Gastrocnemius medialis (tissue), 4 donors: ENCODE measurements around the gene UGT1A5. TPM values are rescaled to one million over a fixed set of nuclear protein-coding genes. Genes with fewer than 3 reads are reported as not detected.
"Not testable (repeated sequence)": the region's sequence is repeated elsewhere in the genome, so short reads cannot be mapped to it uniquely, and the experiment has no call there.

Experiments used
- ATAC-seq, 2 donors: fragments of 150-250 bp; one replicate each; pipeline ENCODE4 v1.9.1; 2016
- DNase-seq, 2 donors: peaks; one replicate each; pipeline ENCODE4 v3.0.0-alpha.2; 2019
- H3K27ac ChIP-seq, 4 donors: fragments of 200-600 bp; sonication (generic); 1 replicate in 1 of 4; 2 replicates in 3 of 4; pipeline ENCODE4 v1.5.1; 2016 to 2018; ENCODE audit warnings: mild to moderate bottlenecking in 2 of 4, moderate library complexity in 1 of 4
- H3K27me3 ChIP-seq, 3 donors: fragments of 200-600 bp; sonication (generic) in 2 of 3; 1 replicate in 1 of 3; 2 replicates in 2 of 3; pipeline versions ENCODE4 v1.5.1 to v1.6.0; 2016 to 2019; ENCODE audit warnings: mild to moderate bottlenecking in 1 of 3, moderate library complexity in 1 of 3
- H3K36me3 ChIP-seq, 2 donors: fragments of 200-600 bp; sonication (generic) in 1 of 2; one replicate each; pipeline ENCODE4 v1.5.1; 2017 to 2018
- H3K4me1 ChIP-seq, 2 donors: fragments of 200-600 bp; sonication (generic) in 1 of 2; one replicate each; pipeline ENCODE4 v1.5.1; 2016 to 2017; ENCODE audit warnings: mild to moderate bottlenecking in 2 of 2
- H3K4me3 ChIP-seq, 4 donors: fragments of 200-600 bp; sonication (generic) in 3 of 4; 1 replicate in 1 of 4; 2 replicates in 3 of 4; pipeline ENCODE4 v1.5.1; 2016 to 2019; ENCODE audit warnings: mild to moderate bottlenecking in 2 of 4
- H3K9me3 ChIP-seq, 3 donors: fragments of 200-600 bp; sonication (generic) in 2 of 3; 1 replicate in 1 of 3; 2 replicates in 2 of 3; pipeline ENCODE4 v1.5.1; 2016 to 2019
- POLR2A ChIP-seq, 2 donors: fragments of 450-650 bp; IDR thresholded peaks; one replicate each; pipeline ENCODE4 v1.6.1; 2017; ENCODE audit warnings: antibody characterized with exemption in 2 of 2, mild to moderate bottlenecking in 2 of 2, moderate library complexity in 2 of 2
- in situ Hi-C, 4 donors: fragments of 200-750 bp; cut with MboI; loops; one replicate each; pipeline versions ENCODE4 v1.15.0 to v1.8.0; 2017; ENCODE audit warnings: low sequenced_read_pairs in 4 of 4
- intact Hi-C: fragments of 100-400 bp; cut with DNase I; formaldehyde crosslinking; loops from one replicate; pipeline ENCODE4 v1.15.1; 2023; ENCODE audit warnings: low total_unique reads
- total RNA-seq, 4 donors: library from RNA; depleted of rRNA; stranded (reverse); fragments of >200 nt; gene quantifications; one replicate each; pipeline versions ENCODE4 v1.1.0 to v1.2.3, GENCODE V29; 2016
- TF ChIP-seq, protein P1 (sequence below), 5 experiments: fragments of 450-650 bp in 3 of 5; fragments of 200-600 bp in 2 of 5; sonication (generic) in 2 of 5; IDR thresholded peaks in 4 of 5; conservative IDR thresholded peaks in 1 of 5; 1 replicate in 4 of 5; 2 replicates in 1 of 5; pipeline ENCODE4 v1.5.1; 2016 to 2019; ENCODE audit warnings: antibody characterized with exemption in 5 of 5, mild to moderate bottlenecking in 3 of 5, moderate library complexity in 3 of 5

The UGT1A5 gene
- total RNA-seq, 4 donors from 2014 or later, result not detected

- in situ Hi-C loops (no loop called here), intact Hi-C loops (no loop called here)
- DNase-seq (no peak), ATAC-seq (no peak)
- H3K9me3 ChIP-seq, result no peaks in the 10 kb centered on the region
- no peaks in the 10 kb centered on the region for H3K4me1 ChIP-seq
- H3K36me3 ChIP-seq, result no peaks in the 10 kb centered on the region
- no peaks in the 10 kb centered on the region for H3K27me3 ChIP-seq
- TF ChIP-seq, protein P1, sequence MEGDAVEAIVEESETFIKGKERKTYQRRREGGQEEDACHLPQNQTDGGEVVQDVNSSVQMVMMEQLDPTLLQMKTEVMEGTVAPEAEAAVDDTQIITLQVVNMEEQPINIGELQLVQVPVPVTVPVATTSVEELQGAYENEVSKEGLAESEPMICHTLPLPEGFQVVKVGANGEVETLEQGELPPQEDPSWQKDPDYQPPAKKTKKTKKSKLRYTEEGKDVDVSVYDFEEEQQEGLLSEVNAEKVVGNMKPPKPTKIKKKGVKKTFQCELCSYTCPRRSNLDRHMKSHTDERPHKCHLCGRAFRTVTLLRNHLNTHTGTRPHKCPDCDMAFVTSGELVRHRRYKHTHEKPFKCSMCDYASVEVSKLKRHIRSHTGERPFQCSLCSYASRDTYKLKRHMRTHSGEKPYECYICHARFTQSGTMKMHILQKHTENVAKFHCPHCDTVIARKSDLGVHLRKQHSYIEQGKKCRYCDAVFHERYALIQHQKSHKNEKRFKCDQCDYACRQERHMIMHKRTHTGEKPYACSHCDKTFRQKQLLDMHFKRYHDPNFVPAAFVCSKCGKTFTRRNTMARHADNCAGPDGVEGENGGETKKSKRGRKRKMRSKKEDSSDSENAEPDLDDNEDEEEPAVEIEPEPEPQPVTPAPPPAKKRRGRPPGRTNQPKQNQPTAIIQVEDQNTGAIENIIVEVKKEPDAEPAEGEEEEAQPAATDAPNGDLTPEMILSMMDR (IDR thresholded peaks at IDR 0.05 in 4 of 5, conservative IDR thresholded peaks at IDR 0.05 in 1 of 5), result no peak
- H3K27ac ChIP-seq, result no peak overlapping the region
- no peak overlapping the region for H3K4me3 ChIP-seq
Measured at GRCh38 chr2:233713262-233713615, 532 bp downstream of the UGT1A5 start.

GRCh38 chr2:233714121-233714520 is 1.4 kb downstream of the UGT1A5 start:
- no peak for ATAC-seq
- in situ Hi-C loops, result no loop called here

DNA sequence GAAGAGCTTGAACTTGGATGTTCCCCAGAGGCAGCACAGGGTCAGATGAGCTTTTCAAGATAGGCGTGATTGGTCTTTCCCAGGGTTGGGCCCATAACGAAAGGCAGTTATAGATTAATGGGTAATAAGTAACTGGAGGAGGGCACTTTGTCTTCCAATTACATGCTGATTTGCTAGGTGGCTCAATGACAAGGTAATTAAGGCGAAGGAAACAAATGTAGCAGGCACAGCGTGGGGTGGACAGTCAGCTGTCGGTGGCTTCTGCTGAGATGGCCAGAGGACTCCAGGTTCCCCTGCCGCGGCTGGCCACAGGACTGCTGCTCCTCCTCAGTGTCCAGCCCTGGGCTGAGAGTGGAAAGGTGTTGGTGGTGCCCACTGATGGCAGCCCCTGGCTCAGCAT is 5.8 kb downstream of the UGT1A5 start, which contains the start of gene UGT1A4:
Gene UGT1A4, plus strand, starts transcription at position 185 of the 400 bp plus-strand sequence. Its CDS starts 85 bp downstream, at position 270.
- ATAC-seq (no peak), DNase-seq (no peak)
- Histone ChIP-seq H3K9me3 (no peaks in the 10 kb centered on the region), H3K27ac (no peak within 1 kb of the TSS), H3K4me3 (no peak within 1 kb of the TSS), H3K27me3 (no peaks in the 10 kb centered on the region), H3K4me1 (no peaks in the 10 kb centered on the region), H3K36me3 (no peaks in the 10 kb centered on the region)
- in situ Hi-C loops, result no loop called here
- intact Hi-C loops, result no loop called here
- TF ChIP-seq, protein P1 (IDR thresholded peaks at IDR 0.05 in 4 of 5, conservative IDR thresholded peaks at IDR 0.05 in 1 of 5), result no peak
- TF ChIP-seq POLR2A (IDR thresholded peaks at IDR 0.05), result no peak

More at GRCh38 chr2:233714121-233714520, 1.4 kb downstream of the UGT1A5 start:
- intact Hi-C loops, result no loop called here
- no peak for DNase-seq
- Histone ChIP-seq H3K4me3 (no peak overlapping the region), H3K36me3 (no peaks in the 10 kb centered on the region), H3K27me3 (no peaks in the 10 kb centered on the region), H3K27ac (no peak overlapping the region), H3K4me1 (no peaks in the 10 kb centered on the region), H3K9me3 (no peaks in the 10 kb centered on the region)
- no peak for TF ChIP-seq POLR2A (IDR thresholded peaks at IDR 0.05)
- TF ChIP-seq, protein P1 (IDR thresholded peaks at IDR 0.05 in 4 of 5, conservative IDR thresholded peaks at IDR 0.05 in 1 of 5), result no peak

DNA sequence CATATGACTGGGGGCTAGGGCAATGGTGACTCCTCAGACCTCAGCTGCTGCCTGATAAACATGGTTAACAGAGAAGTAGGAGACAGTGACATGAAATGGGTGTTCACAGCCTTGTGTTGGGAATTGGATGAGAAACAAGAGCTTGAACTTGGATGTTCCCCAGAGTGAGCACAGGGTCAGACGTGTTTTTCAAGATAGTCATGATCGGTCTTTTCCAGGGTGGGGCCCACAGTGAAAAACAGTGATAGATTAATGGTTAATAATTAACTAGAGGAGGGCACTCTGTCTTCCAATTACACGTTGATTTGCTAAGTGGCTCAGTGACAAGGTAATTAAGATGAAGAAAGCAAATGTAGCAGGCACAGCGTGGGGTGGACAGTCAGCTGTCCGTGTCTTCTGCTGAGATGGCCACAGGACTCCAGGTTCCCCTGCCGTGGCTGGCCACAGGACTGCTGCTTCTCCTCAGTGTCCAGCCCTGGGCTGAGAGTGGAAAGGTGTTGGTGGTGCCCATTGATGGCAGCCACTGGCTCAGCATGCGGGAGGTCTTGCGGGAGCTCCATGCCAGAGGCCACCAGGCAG is 16.1 kb downstream of the UGT1A5 start, which contains the start of gene UGT1A3:
Gene UGT1A3, plus strand, starts transcription at position 320 of the 579 bp plus-strand sequence. Its CDS starts 85 bp downstream, at position 405.
- DNase-seq, result no peak
- in situ Hi-C loops (no loop called here), intact Hi-C loops (no loop called here)
- no peak within 1 kb of the TSS for H3K4me3 ChIP-seq
- ATAC-seq, result no peak
- no peak within 1 kb of the TSS for H3K27ac ChIP-seq
- no peaks in the 10 kb centered on the region for H3K36me3 ChIP-seq
- no peaks in the 10 kb centered on the region for H3K27me3 ChIP-seq
- TF ChIP-seq, protein P1 (IDR thresholded peaks at IDR 0.05 in 4 of 5, conservative IDR thresholded peaks at IDR 0.05 in 1 of 5), result no peak
- TF ChIP-seq POLR2A (IDR thresholded peaks at IDR 0.05), result no peak
- no peaks in the 10 kb centered on the region for H3K4me1 ChIP-seq
- H3K9me3 ChIP-seq, result no peaks in the 10 kb centered on the region

- DNase-seq, intact Hi-C loops: not testable (repeated sequence)
Measured at GRCh38 chr2:233736868-233737653, 24.4 kb downstream of the UGT1A5 start.

More at GRCh38 chr2:233736868-233737653, 24.4 kb downstream of the UGT1A5 start:
- H3K27me3 ChIP-seq, H3K4me1 ChIP-seq, ATAC-seq, H3K9me3 ChIP-seq, H3K27ac ChIP-seq, H3K36me3 ChIP-seq, in situ Hi-C loops, H3K4me3 ChIP-seq: not testable (repeated sequence)
